ENCODE measurements around the gene CRYBB1. TPM values are rescaled to one million over a fixed set of nuclear protein-coding genes. Genes with fewer than 3 reads are reported as not detected.

CRYBB1 gene
- total RNA-seq, 4 donors from 2014 or later = not detected

DNA sequence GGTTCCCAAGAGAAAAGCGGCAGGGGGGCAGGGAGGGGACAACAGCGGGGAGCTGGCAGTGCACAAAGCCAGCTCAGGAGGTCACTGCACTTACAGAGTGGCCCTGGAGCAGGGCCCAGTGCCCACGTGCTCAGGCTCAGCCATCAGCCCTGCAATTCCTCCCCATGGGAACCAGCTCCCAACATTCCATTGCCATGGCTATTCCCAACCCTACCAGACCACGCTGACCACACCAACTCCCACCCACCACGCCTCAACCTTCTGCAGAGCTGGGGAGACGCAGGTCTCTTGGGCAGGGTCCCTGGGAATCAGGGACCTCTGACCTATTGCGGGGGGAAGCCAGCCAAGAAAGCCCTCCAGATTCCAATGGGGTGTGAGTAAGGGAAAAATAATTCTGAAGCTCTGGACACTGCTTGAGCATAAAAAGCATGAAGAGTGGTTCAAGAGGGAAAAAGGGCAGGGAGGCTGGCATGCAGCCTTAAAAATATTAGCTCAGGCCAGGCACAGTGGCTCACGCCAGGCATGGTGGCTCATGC, 67.3 kb downstream of the CRYBB1 start:
- no peaks in the 10 kb centered on the region for H3K9me3 ChIP-seq
- TF ChIP-seq, protein P1, sequence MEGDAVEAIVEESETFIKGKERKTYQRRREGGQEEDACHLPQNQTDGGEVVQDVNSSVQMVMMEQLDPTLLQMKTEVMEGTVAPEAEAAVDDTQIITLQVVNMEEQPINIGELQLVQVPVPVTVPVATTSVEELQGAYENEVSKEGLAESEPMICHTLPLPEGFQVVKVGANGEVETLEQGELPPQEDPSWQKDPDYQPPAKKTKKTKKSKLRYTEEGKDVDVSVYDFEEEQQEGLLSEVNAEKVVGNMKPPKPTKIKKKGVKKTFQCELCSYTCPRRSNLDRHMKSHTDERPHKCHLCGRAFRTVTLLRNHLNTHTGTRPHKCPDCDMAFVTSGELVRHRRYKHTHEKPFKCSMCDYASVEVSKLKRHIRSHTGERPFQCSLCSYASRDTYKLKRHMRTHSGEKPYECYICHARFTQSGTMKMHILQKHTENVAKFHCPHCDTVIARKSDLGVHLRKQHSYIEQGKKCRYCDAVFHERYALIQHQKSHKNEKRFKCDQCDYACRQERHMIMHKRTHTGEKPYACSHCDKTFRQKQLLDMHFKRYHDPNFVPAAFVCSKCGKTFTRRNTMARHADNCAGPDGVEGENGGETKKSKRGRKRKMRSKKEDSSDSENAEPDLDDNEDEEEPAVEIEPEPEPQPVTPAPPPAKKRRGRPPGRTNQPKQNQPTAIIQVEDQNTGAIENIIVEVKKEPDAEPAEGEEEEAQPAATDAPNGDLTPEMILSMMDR (IDR thresholded peaks at IDR 0.05) = no peak
- TF ChIP-seq POLR2A (IDR thresholded peaks at IDR 0.05) (no peak), EP300 (IDR thresholded peaks at IDR 0.05) (no peak), POLR2AphosphoS5 (IDR thresholded peaks at IDR 0.05) (no peak)
- H3K4me1 ChIP-seq = peaks cover 47% of the 10 kb centered on the region
- no peaks in the 10 kb centered on the region for H3K36me3 ChIP-seq
- DNase-seq (ENCODE audit: low spot score in 2 of 2) = no peak
- no peak overlapping the region for H3K4me3 ChIP-seq
- H3K27me3 ChIP-seq = no peaks in the 10 kb centered on the region
- 76% methylated on average over 4 of the region's 8 CpGs for WGBS
- H3K27ac ChIP-seq = no peak overlapping the region

DNA sequence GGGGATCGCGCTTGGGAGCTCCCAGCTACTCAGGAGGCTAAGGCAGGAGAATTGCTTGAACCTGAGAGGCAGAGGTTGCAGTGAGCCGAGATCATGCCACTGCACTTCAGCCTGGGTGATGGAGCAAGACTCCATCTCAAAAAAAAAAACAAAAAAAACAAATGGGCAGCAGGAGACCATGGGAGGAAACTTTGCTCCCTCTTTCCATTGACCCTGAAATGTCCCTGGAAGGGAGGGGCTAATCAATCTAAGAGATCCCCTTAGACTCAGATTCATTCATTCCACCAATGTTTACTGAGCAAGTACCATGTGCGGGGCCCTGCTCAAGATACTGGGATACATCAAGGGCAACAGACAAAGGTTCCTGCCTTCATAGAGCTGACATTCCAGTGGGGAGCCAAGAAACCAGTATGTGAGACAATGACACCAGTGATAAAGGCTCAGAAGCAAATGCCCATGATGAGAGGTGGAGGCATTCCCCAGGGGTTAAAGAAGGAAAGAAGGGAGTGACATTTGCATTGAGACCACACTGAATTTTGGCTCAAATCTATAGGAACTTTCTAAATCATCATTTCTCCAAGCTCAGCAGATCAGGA, 67.8 kb downstream of the CRYBB1 start:
- no peaks in the 10 kb centered on the region for H3K27me3 ChIP-seq
- DNase-seq (ENCODE audit: low spot score in 2 of 2) = no peak
- no peak overlapping the region for H3K27ac ChIP-seq
- WGBS = 91% methylated on average over 4 of the region's 4 CpGs
- TF ChIP-seq EP300 (IDR thresholded peaks at IDR 0.05) = no peak
- no peaks in the 10 kb centered on the region for H3K9me3 ChIP-seq
- no peak overlapping the region for H3K4me3 ChIP-seq
- H3K4me1 ChIP-seq = peaks cover 47% of the 10 kb centered on the region
- no peaks in the 10 kb centered on the region for H3K36me3 ChIP-seq

Other genes starting within 250 kb of the CRYBB1 start
- gene ASPHD2, start 188.8 kb downstream of the CRYBB1 start, total RNA-seq = 10 to 100 TPM in 2 of 4 donors, 1 to 10 TPM in 2; 2.7 to 28.0 (median 11.8) TPM
- gene HPS4, start 134.2 kb downstream of the CRYBB1 start, total RNA-seq = 100 to 1,000 TPM in 1 of 4 donors, 10 to 100 TPM in 3; 46.5 to 152 (median 62.9) TPM
- 10 to 100 TPM; 11.2 to 16.3 (median 14.1) TPM for gene SRRD, start 134.2 kb downstream of the CRYBB1 start, total RNA-seq
- 10 to 100 TPM; 35.3 to 46.3 (median 37.5) TPM for gene TFIP11, start 105.6 kb downstream of the CRYBB1 start, total RNA-seq
- gene TPST2, start 27.9 kb downstream of the CRYBB1 start, total RNA-seq = 10 to 100 TPM; 44.5 to 59.4 (median 51.9) TPM
- not detected for gene CRYBA4, start 3.9 kb upstream of the CRYBB1 start, total RNA-seq
- 1 to 10 TPM in 2 of 4 donors, under 1 TPM in 2; 0.72 to 7.6 (median 1.1) TPM for gene MIAT, start 39.6 kb upstream of the CRYBB1 start, total RNA-seq